ENCODE results near the gene SENP8.

- TF ChIP-seq CTCF (IDR thresholded peaks at IDR 0.05; ENCODE audit: low read depth, low read length, missing input control) (no peak), ATF3 (IDR thresholded peaks at IDR 0.05) (no peak), YY1 (IDR thresholded peaks at IDR 0.05) (no peak), RXRA (IDR thresholded peaks at IDR 0.05) (no peak), FOXA1 (IDR thresholded peaks at IDR 0.05) (no peak), RAD21 (IDR thresholded peaks at IDR 0.05) (no peak), GABPA (IDR thresholded peaks at IDR 0.05 in 1 of 2, conservative IDR thresholded peaks at IDR 0.05 in 1 of 2) (no peak), TAF1 (conservative IDR thresholded peaks at IDR 0.05) (no peak), MAX (IDR thresholded peaks at IDR 0.05) (no peak), HNF4G (IDR thresholded peaks at IDR 0.05) (no peak), SP1 (IDR thresholded peaks at IDR 0.05) (no peak), REST (IDR thresholded peaks at IDR 0.05) (no peak), JUND (IDR thresholded peaks at IDR 0.05) (no peak), EGR1 (IDR thresholded peaks at IDR 0.05; ENCODE audit: low read depth in 2 of 2) (no peak)
Measured at GRCh38 chr15:72098040-72098439, 20.2 kb upstream of the SENP8 start.
